GM18502 (cell line): ENCODE measurements around the gene C20orf96.
"Not testable (repeated sequence)": the region's sequence is repeated elsewhere in the genome, so short reads cannot be mapped to it uniquely, and the experiment has no call there.

Experiments used
- ATAC-seq: cut with Tn5 transposase; IDR thresholded peaks from one replicate; pipeline ENCODE4 v1.9.1; 2021; ENCODE audit warnings: mild to moderate bottlenecking; ENCODE audit not compliant: unreplicated experiment, poor library complexity

C20orf96 gene

DNA sequence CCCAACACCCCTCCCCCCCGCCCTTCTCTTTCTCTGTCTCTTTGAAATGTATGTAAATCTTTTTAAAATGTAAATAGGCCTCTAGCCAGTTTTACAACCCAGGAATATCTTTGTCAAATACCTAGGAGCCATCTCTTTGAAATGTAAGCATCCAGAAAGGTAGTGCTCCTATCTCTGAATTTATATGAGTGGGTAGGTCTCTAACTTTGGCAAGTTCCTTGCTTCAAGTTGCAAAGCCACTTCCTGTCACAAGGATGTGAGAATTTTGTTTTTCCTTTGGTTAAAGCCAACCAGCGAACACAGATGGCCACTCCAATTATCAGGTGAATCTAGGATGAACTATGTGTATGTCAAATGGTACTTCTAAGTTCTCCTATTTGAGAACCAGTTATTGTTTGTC, 39.2 kb downstream of the C20orf96 start:
- ATAC-seq: no peak

- ATAC-seq: no peak
Measured at GRCh38 chr20:242905-243304, 47.6 kb downstream of the C20orf96 start.

GRCh38 chr20:237929-238328, 52.6 kb downstream of the C20orf96 start:
- ATAC-seq: peak; percentile 86

DNA sequence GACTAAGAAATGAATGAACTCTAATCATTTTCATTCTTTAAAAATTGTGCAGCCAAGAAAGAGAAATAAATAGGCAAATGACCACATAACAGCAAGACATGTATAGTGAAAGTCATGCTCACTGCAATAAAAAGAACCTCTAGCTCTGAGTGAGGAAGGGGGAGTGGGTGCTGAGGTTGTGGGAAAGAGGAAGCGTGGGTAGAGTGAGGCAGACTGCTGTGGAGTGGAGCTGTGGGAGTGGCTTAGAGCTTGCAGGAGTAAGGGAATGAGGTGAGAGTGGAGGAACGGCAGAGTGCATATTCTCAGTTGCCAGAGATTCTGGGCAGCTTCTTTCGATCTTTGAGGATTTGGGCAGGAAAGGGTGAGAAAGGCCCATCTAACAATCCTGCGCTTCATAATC, 53.1 kb downstream of the C20orf96 start:
- peak; percentile 67 for ATAC-seq

GRCh38 chr20:235891-236290, 54.7 kb downstream of the C20orf96 start:
- ATAC-seq: no peak

DNA sequence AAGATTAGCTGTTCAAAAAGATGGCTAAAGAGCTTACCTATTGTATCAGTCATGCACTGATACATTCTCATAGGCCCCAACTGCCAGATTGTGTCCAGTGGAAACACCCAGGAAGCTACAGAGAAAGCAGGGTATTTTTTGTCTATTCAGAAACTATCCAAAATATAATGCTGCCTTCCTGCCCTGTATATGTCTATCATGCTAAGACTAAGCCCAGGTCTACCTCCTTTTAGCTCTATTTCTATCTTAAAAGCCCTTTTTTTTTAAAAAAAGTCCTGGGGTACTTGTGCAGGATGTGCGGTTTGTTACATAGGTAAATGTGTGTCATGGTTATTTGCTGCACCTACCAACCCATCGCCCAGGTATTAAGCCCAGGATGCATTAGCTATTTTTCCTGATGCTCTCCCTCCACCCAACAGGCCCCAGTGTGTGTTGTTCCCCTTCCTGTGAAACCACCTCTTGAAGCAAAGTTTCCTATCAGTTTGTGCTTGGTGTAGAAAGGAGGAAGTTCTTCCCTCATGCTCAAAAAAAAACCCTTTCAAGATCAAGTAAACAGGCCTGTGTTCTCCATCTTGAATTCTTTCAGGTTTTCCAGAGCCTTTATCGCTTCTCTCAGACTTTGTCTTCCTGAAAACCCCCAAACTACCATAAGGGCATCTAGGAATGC, 63.0 kb downstream of the C20orf96 start:
- no peak for ATAC-seq

DNA sequence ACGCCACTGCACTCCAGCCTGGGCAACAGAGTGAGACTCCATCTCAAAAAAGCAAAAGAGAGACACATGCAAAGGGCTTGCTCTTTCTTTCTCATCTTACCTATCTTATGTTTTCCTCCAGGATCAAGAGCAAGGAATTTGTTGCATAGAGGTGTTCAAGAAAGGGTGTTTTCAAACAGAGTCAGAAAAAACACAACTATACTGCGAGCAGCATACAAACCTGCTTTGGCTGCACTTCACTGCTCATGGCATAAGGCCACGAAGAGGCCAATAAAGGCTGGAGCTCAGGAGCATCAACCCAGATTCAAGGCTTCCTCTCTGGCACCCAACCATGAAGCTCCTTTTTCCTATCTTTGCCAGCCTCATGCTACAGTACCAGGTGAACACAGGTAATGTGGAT, 63.6 kb downstream of the C20orf96 start, which contains the start of gene DEFB129:
TSS of gene DEFB129 (plus strand) at position 301 of the 400 bp plus-strand sequence. CDS start at position 332, 31 bp downstream.
- no peak for ATAC-seq

DNA sequence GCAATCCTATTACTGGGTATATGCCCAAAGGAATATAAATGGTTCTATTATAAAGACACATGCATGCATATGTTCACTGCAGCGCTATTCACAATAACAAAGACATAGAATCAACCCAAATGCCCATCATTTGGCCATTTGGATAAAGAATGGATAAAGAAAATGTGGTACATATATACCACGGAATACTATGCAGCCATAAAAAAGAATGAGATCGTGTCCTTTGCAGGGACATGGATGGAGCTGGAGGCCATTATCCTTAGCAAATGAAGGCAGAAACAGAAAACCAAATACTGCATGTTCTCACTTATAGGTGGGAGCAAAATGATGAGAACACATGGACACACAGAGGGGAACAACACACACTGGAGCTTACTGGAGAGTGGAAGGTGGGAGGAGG, 64.7 kb downstream of the C20orf96 start:
- not testable (repeated sequence) for ATAC-seq

- no peak for ATAC-seq
Measured at GRCh38 chr20:221258-221830, 69.2 kb downstream of the C20orf96 start.
